Stimulated activated CD8-positive, alpha-beta memory T cell treated with anti-CD3 and anti-CD28 coated beads, Interleukin-12 subunit alpha, Interleukin-12 subunit beta, amount 100 ng/mL, for 24 hours (primary cell): ENCODE results near the gene HOXD4.

Experiments
- DNase-seq: peaks from one replicate; pipeline ENCODE4 v3.0.0-alpha.2; 2020; ENCODE audit errors: extremely low read depth

The HOXD4 gene

GRCh38 chr2:176187899-176188773 lies 36.8 kb downstream of the HOXD4 start, which contains the start of gene HOXD1:
Gene HOXD1 (plus strand): TSS chr2:176188668. CDS start chr2:176188802, 134 bp downstream.
- DNase-seq = no peak

GRCh38 chr2:176188774-176189680 lies 37.7 kb downstream of the HOXD4 start:
- DNase-seq = no peak

GRCh38 chr2:176189681-176190641 lies 38.6 kb downstream of the HOXD4 start:
- DNase-seq = no peak

GRCh38 chr2:176192351-176192750 lies 41.0 kb downstream of the HOXD4 start:
- DNase-seq = no peak

GRCh38 chr2:176193048-176193447 lies 41.7 kb downstream of the HOXD4 start:
- DNase-seq = no peak

- no peak for DNase-seq
Measured at GRCh38 chr2:176199902-176200301, 48.6 kb downstream of the HOXD4 start.

GRCh38 chr2:176200971-176201370 lies 49.6 kb downstream of the HOXD4 start:
- no peak for DNase-seq

GRCh38 chr2:176202491-176202890 lies 51.1 kb downstream of the HOXD4 start:
- no peak for DNase-seq
